GM10248 (cell line): ENCODE data around the gene ATF2.

Source experiments
- CTCF ChIA-PET: fragments of 300-600 bp; sonication (Branson Sonifier 250); formaldehyde crosslinking; extraction: SDS; loops from one replicate; lab custom pipeline; 2021; ENCODE audit warnings: antibody characterized with exemption; lab: Yijun Ruan, JAX
- POLR2A ChIA-PET: fragments of 350-650 bp; sonication (Branson Sonifier 250); formaldehyde crosslinking; extraction: SDS; loops from one replicate; lab custom pipeline; 2020; ENCODE audit warnings: antibody characterized with exemption; lab: Yijun Ruan, JAX
- DNase-seq: peaks from one replicate; pipeline ENCODE4 v3.0.0; 2012; ENCODE audit errors: extremely low spot score
- CTCF ChIP-seq: IDR thresholded peaks from 2 replicates; pipeline ENCODE4 v1.5.1; 2012; ENCODE audit warnings: mild to moderate bottlenecking, low read depth; ENCODE audit errors: extremely low read depth, missing control alignments, control extremely low read depth

ATF2 gene

GRCh38 chr2:175167792-175168563, at the start of gene ATF2:
ATF2 (minus strand) TSS chr2:175168203; CDS start chr2:175136443, 31,760 bp downstream.
- TF ChIP-seq CTCF = peak; percentile 1
- ChIA-PET POLR2A (interaction anchor here (0.6 to 0.9 kb wide), 6 partner anchors 10 to 834 kb away, joined by 3 to 4 read pairs (median 4); partner anchors contain the start of gene LNPK), CTCF (interaction anchor here (0.9 to 2.2 kb wide), 5 partner anchors 9 to 56 kb away, joined by 3 to 16 read pairs (median 6); no protein-coding TSS in a partner anchor)
- DNase-seq = peak; percentile 96

- ChIA-PET CTCF (interaction anchor here (1.3 to 1.5 kb wide), 2 partner anchors 9 to 12 kb away, joined by 4 read pairs; no protein-coding TSS in a partner anchor), POLR2A (interaction anchor here (1.5 kb wide), 1 partner anchor 15 kb away, joined by 3 read pairs; no protein-coding TSS in a partner anchor)
- no peak for DNase-seq
- TF ChIP-seq CTCF = no peak
These were observed 39.9 kb upstream of the ATF2 start for GRCh38 chr2:175207741-175208438.

- no peak for DNase-seq
- no peak for TF ChIP-seq CTCF
- POLR2A ChIA-PET = interaction anchor here (1.5 kb wide), 1 partner anchor 16 kb away, joined by 3 read pairs; no protein-coding TSS in a partner anchor
- CTCF ChIA-PET = interaction anchor here (0.7 kb wide), 1 partner anchor 14 kb away, joined by 3 read pairs; no protein-coding TSS in a partner anchor
These were observed 38.9 kb upstream of the ATF2 start for GRCh38 chr2:175206866-175207265.

GRCh38 chr2:175205523-175205922, 37.5 kb upstream of the ATF2 start:
- DNase-seq = no peak
- ChIA-PET CTCF (interaction anchor here (2.8 kb wide), 1 partner anchor 46 kb away, joined by 12 read pairs; no protein-coding TSS in a partner anchor), POLR2A (no interaction called here)
- TF ChIP-seq CTCF = no peak

GRCh38 chr2:175203621-175204496, 35.9 kb upstream of the ATF2 start:
- POLR2A ChIA-PET = no interaction called here
- DNase-seq = peak; percentile 17
- peak; percentile 33 for TF ChIP-seq CTCF
- CTCF ChIA-PET = interaction anchor here (0.7 to 2.8 kb wide), 9 partner anchors 9 to 893 kb away, joined by 3 to 12 read pairs (median 3); no protein-coding TSS in a partner anchor
